SKM-1 treated with dmso at 0.1 percent for 144 hours (cell line): Measurements from ENCODE around the gene ARMH3.

ENCODE experiments used
- DNase-seq: peaks from one replicate; lab custom pipeline; 2025; ENCODE audit not compliant: unreplicated experiment; lab: John Stamatoyannopoulos, UW

The ARMH3 gene

GRCh38 chr10:101812606-101813005 lies 243.4 kb downstream of the ARMH3 start:
- DNase-seq, result no peak

GRCh38 chr10:101807158-101807557 lies 248.8 kb downstream of the ARMH3 start:
- no peak for DNase-seq

- DNase-seq, result no peak
These were observed 252.5 kb downstream of the ARMH3 start for GRCh38 chr10:101803511-101803910.

GRCh38 chr10:101797403-101798059 lies 258.4 kb downstream of the ARMH3 start:
- DNase-seq, result no peak
